H1 (cell line): ENCODE measurements around the gene TMBIM4.

ENCODE experiments used
- BCL11A ChIP-seq, 2 experiments: IDR thresholded peaks; one replicate each; pipeline ENCODE4 v1.6.1; 2011; ENCODE audit warnings: low read depth in 2 of 2, low read length in 2 of 2, mild to moderate bottlenecking in 2 of 2
- CTCF ChIP-seq, 3 experiments: IDR thresholded peaks; 1 replicate in 2 of 3; 2 replicates in 1 of 3; pipeline versions ENCODE4 v1.5.1 to v1.6.1; 2011; ENCODE audit warnings: low read length in 3 of 3, mild to moderate bottlenecking in 3 of 3, inconsistent platforms in 2 of 3, low read depth in 1 of 3, moderate library complexity in 1 of 3; ENCODE audit not compliant: insufficient read depth in 1 of 3; ENCODE audit errors: control extremely low read depth in 1 of 3
- EZH2 ChIP-seq: fragments of 200-600 bp; sonication (generic); IDR thresholded peaks from 2 replicates; pipeline ENCODE4 v1.7.1; 2012; ENCODE audit warnings: low read depth, mild to moderate bottlenecking, moderate library complexity, low read length, inconsistent platforms; ENCODE audit not compliant: severe bottlenecking
- GABPA ChIP-seq: IDR thresholded peaks from 2 replicates; pipeline ENCODE4 v1.6.1; 2011; ENCODE audit warnings: mild to moderate bottlenecking, low read length, moderate library complexity, borderline replicate concordance; ENCODE audit not compliant: insufficient read depth
- JUND ChIP-seq: IDR thresholded peaks from 2 replicates; pipeline ENCODE4 v1.6.1; 2011; ENCODE audit warnings: mild to moderate bottlenecking, improper control_type of control experiment, low read length
- POLR2A ChIP-seq, 2 experiments: IDR thresholded peaks; 1 replicate in 1 of 2; 2 replicates in 1 of 2; pipeline ENCODE4 v1.6.1; 2011; ENCODE audit warnings: low read depth in 2 of 2, low read length in 2 of 2, mild to moderate bottlenecking in 2 of 2; ENCODE audit errors: control extremely low read depth in 1 of 2
- POLR2AphosphoS5 ChIP-seq: IDR thresholded peaks from 2 replicates; pipeline ENCODE4 v1.6.1; 2011; ENCODE audit warnings: low read depth, low read length
- RXRA ChIP-seq: IDR thresholded peaks from 2 replicates; pipeline ENCODE4 v1.6.1; 2011; ENCODE audit warnings: low read depth, mild to moderate bottlenecking, low read length, moderate library complexity; ENCODE audit not compliant: insufficient read depth
- SRF ChIP-seq: IDR thresholded peaks from 2 replicates; pipeline ENCODE4 v1.6.1; 2011; ENCODE audit warnings: mild to moderate bottlenecking, low read depth, low read length, moderate library complexity
- TAF7 ChIP-seq: optimal IDR thresholded peaks from 2 replicates; pipeline ENCODE3; 2011; ENCODE audit warnings: low read depth, mild to moderate bottlenecking, inconsistent platforms, low read length, moderate library complexity, borderline replicate concordance
- TCF12 ChIP-seq: IDR thresholded peaks from 2 replicates; pipeline ENCODE4 v1.6.1; 2011; ENCODE audit warnings: low read depth, mild to moderate bottlenecking, low read length

GRCh38 chr12:66164349-66164821 lies 5.4 kb downstream of the TMBIM4 start:
- TF ChIP-seq POLR2AphosphoS5: no peak
- no peak for TF ChIP-seq CTCF (IDR thresholded peaks at IDR 0.05; ENCODE audit: control extremely low read depth in 1 of 3, insufficient read depth in 1 of 3, low read depth in 1 of 3, low read length in 3 of 3)
- TF ChIP-seq TCF12: no peak
- TF ChIP-seq EZH2: no peak
- TF ChIP-seq GABPA: no peak
- no peak for TF ChIP-seq SRF
- TF ChIP-seq TAF7: no peak
- no peak for TF ChIP-seq POLR2A (IDR thresholded peaks at IDR 0.05; ENCODE audit: control extremely low read depth in 1 of 2, low read depth in 2 of 2, low read length in 2 of 2)
- TF ChIP-seq JUND: no peak
- no peak for TF ChIP-seq RXRA
- no peak for TF ChIP-seq BCL11A (IDR thresholded peaks at IDR 0.05; ENCODE audit: low read depth in 2 of 2, low read length in 2 of 2)
